Kidney glomerular epithelial cell (primary cell): ENCODE data around the gene USP2.

Source experiments
- DNase-seq: peaks from one replicate; lab custom pipeline; 2025; lab: John Stamatoyannopoulos, UW

USP2 gene

GRCh38 chr11:119376197-119376847 lies 5.2 kb downstream of the USP2 start:
- DNase-seq: no peak

- no peak for DNase-seq
These were observed 5.9 kb downstream of the USP2 start for GRCh38 chr11:119375337-119376196.

DNA sequence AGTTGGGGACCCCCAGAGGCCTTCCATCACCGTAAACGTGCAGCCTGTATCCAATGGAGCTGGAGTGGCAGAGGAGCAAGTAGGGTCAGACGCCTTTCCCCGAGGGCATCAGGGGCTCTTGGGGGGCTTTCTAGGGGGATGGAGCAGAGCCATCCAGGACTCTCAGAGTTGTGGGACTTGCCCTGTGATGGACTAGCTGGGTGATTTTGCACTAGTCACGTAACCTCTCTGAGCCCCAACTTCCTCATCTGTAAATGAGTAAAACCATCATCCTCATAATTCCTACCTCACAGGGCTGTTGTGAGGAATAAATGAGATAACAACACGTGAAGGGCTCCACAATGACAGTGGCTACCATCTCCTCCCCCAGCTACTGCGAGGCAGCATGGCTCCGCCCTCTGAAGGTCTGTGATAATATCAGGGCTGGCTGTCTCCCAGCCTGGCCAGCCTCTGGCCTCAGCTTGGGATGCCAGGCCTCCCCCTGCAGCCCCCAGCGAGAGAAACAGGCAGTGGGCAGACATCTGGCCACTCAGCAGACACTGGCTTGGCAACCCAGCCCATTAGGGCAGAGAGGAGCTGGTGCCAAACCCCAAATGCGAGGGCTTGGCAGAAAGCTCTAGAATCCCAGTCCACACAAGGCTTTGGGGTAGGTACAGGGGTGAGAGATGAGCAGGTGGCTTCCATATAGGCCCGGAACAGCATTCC lies 6.7 kb downstream of the USP2 start:
- no peak for DNase-seq

DNA sequence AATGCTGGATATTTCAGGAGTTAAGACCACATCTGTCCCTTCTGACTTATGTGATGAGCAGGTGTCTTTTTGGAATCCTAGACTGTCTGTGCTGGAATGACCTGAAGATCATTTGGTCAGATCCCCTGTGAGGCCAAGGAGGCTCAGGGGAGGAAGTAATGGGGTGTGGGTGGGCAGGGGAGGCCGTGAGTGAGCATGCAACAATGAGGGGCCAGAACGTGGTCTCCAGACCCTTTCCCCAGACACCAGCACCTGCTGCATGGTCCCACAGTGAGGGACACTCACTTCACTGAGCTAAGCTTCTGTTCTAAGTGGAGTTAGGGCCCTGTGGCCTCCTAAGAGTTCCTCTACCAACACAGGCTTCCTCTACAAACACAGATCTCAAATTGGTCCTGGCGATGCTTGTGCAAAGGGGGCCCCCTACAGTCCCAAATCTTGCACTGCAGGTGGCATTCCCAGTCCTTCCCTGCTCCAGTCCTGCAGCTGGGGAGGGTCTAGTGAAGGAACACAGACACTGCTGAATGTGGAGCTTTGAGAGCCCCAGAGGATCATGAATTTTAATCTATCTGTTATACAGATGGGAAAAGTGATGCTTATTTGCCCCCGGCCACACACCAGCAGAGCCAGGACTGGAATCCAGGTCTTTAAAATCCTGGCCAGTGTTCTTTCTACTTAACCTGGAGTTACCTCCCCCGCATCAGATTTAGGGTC lies 7.4 kb downstream of the USP2 start:
- peak; percentile 66 for DNase-seq

- no peak for DNase-seq
These were observed 8.2 kb downstream of the USP2 start for GRCh38 chr11:119373059-119373920.

DNA sequence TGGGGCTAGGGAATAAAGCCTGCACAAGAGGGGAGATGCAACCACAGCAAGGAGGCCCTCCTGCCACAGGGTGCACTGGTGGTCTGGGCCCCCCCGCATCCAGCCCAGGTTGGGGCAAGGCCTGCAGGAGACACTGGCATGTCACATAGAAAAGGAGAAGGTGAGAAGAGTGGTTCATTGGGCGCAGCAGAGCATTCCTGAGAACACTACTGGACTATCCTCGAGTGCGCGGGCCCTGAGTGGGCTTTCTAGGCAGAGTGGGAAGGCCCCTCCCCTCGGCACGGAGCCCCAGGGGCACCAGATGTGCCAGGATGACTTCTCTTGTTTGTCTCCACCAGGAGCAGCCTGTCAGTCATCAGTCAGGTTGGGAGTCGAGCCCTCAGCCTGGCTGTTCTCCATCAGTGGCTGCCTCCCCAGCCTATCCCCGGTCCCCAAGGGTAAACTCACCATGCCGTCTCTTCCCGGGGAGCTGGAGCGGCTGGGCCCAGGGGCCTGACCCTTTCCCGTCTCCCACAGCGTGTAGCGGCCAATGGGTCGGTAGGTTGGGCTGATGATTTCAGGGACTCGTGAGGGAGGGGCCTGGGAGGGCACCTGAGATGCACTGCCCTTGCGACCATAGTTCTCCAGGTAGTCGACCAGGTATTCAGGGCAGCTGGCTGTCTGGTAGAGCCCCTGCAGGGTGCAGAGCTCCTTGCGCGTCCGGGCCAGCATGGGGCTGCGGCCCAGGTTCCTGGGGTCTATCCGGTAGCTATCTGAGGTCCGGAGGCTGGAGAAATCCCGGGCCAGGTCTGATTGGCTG lies 9.0 kb downstream of the USP2 start:
- no peak for DNase-seq

DNA sequence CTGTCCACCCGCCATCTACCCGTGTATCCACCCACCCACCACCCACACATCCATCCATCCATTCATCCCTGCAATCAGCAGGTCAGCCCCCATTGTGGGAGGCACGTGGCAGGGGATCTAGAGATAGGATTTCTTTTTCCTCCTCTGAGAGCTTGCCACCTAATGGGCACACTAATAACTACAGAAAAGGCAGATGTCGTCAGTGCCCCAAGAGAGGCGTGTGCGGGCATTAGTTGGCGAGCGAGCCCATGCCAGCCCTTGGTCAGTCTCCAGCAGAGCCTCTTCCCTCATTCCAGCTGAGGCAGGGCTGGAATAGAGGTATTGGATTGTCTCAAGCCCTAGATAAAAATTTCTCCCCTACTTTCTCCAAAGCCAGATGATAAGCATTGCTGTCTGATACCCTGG lies 9.7 kb downstream of the USP2 start:
- peak; percentile 62 for DNase-seq

GRCh38 chr11:119371067-119371601 lies 10.4 kb downstream of the USP2 start:
- no peak for DNase-seq

DNA sequence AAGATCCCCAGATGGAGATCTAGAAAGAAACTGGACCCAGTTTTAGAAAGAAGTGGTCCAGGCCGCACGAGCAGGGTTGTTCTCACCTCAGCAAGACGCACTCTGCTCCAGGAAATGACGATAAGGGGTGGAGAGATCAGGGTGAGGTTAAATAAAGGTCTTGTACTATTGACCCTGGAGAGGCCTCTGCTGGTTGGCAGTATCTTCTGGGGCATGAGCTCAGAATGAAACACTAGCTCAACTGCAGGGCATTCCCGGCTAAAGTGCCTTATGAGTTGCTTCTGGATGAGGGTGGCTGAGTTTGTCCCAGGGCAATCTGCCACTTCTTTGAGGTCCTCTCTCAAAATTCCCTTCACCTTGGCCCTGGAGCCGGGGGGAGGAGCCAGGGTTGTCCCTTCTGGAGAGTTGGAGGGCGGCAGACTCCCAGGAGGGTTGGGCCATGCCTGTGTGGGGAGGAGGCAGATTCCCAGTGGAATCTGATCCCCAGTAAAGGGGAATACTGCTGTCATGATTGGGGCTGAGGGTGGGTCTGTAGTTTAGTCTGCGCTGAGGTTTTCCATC lies 10.9 kb downstream of the USP2 start:
- DNase-seq: no peak

DNA sequence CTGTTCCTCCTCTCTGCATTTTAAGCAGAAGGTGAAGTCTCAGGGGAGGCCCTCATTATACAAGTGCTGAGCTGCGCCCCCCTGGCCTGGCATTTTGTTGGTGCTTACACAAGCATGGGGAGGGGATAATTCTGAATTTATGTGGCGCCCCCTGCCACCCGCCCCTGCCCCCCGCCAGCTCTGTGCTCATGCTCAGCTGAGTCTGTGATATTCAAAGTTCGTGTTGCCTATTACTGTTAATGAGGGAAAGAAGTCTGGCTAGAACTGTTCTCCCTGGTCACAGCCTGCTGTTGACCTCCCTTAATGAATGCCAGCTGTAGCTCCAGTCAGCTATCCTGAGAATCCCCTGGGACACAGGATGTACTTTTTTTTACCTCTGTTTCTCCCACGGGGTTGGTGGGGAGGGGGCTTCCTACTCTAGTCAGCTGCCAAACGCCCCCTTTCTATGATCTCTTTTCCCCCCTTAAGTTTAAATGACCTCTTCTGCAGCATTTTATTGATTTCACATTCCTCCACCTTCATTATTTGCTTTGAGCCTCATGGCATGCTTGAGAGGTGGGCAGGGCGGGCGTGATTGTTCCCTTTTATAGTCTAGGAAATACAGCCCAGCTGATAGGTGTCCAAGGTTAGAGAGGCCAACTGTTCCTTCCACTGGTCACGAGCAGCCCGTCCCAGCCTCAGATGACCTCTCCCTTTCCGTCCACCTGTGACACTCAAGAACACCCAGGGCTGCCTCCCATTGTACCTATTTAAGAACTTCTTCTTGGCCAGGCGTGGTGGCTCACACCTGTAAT lies 12.2 kb downstream of the USP2 start:
- DNase-seq: no peak

DNA sequence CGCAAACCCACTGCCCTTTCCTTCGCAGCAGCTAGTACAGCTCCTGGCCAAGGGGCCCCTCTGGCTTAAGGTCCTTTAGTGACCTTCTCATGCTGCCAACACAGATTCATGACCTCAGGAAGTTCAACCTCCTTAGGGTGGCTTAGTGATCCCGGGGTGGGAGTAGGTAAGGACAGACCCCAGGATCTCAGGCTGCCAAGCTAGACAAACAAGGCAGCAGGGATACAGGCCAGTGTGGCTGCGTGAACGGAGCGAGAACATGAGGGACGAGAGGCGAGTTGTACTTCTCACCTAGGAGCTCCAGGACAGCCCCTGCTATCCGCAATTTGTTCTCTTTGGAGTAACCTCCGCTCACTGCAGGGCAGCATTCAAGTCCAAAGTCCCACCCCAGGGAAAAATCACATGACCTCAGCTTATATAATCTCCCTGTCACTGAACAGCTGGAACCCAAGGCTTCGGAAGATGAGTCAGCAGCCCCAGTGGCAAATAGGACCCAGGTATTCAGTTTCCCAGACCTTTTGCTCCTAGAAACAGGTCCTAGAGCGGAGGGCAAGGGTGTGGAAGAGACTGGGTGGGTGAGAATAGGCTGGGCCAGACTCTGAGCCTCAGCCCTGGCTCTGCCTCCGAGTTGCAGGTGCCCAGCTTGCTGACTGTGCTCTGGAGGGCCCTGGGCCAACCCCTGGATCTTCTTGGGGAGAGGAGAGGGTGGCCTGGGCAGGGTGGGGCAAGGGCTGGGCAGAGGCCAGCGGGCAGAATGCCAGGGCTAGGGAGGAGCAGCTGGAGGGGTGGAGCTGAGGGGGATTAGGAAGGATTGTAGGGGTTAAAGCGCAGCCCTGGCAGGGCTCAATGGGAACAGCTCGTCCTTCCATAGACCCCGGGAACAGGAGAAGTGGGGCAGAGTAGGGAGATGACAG lies 13.1 kb downstream of the USP2 start:
- DNase-seq: no peak

DNA sequence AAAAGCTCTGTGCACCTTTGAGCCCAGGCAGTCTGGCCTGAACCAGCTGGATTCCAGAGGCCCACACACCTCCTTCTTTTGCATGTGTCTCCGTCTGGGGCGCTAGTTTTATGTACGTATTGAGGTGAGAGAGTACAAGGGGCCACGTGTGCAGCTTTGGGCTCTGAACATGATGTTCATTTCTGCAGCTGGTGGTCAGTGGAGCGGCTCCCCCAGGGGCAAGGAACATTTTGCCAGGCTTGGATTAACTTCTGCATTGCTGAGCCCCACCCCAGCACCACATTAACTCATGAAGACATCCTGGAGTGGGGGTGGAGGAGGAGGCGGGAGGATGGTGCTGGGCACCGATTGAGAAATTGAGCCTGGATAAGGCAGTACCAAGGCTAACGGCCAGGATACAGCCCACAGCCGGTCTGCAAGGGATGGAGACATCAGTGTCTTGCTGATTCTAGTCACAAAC lies 13.8 kb downstream of the USP2 start:
- no peak for DNase-seq

- no peak for DNase-seq
These were observed 14.5 kb downstream of the USP2 start for GRCh38 chr11:119366690-119367620.

- DNase-seq: no peak
These were observed 16.4 kb downstream of the USP2 start for GRCh38 chr11:119365071-119365591.

DNA sequence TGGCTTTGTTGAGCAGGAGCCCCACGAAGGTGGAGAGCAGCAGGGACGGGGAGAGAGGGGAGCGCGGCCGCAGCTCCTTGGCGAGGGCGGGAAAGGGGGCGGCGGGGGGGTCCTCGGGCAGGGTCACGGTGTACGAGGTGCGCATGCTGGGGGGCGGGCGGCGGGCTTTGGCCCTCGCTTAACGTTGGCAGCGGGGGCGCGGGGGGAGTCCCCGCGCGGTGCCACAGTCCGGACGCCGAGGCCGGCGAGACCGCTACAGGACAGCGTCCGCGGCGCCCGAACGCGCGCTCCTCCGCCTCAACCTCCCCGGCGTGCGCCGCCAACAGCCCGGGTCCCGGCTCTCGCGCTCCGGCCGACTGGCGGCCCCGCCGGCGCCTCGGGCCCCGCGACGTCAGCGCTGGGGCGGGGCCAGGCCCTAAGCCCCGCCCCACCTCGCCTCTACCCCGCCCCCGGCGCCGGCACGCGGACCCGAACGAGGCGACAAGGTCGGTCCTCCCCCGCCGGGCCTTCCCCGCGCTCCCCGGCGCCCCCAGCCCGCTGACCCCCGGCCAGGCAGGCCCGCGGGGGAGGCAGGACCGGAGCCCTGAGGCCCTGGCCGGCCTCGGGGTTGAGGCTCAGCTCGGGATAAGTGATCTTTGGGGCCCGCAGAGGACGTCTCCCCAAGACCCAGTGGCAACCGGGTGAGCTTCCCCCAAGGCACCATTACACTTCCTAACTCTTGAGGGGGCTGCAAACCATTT lies 17.5 kb downstream of the USP2 start:
- DNase-seq: peak; percentile 19
